Measurements from ENCODE around the gene CTU2. TPM values are rescaled to one million over a fixed set of nuclear protein-coding genes. Genes with fewer than 3 reads are reported as not detected.

Gene CTU2
- total RNA-seq, 3 donors from 2014 or later: 7.3 to 8.2 (median 7.8) TPM

- Histone ChIP-seq H3K4me1 (peaks cover 7% of the 10 kb centered on the region in 2 donors), H3K9me3 (no peaks in the 10 kb centered on the region), H3K27ac (peak overlapping the region; percentile 25 to 79), H3K4me3 (peak overlapping the region in 2 of 3 donors; percentile 11 to 39), H3K27me3 (no peaks in the 10 kb centered on the region), H3K36me3 (no peaks in the 10 kb centered on the region)
- DNase-seq (ENCODE audit: low spot score in 2 of 2): no peak
- TF ChIP-seq POLR2AphosphoS5 (IDR thresholded peaks at IDR 0.05) (no peak), CTCF (IDR thresholded peaks at IDR 0.05) (no peak), POLR2A (IDR thresholded peaks at IDR 0.05) (no peak)
- intact Hi-C loops (cut with DNase I; ENCODE audit: low total_unique reads): loop anchor here (10.0 kb wide), 1 partner anchor 713 kb away; no protein-coding TSS in a partner anchor
Observed at GRCh38 chr16:88701581-88702370, 4.5 kb upstream of the CTU2 start.

GRCh38 chr16:88702371-88703210, 3.7 kb upstream of the CTU2 start:
- peak overlapping the region in 1 of 2 donors; percentile 79 for H3K27ac ChIP-seq
- DNase-seq (ENCODE audit: low spot score in 2 of 2): no peak
- TF ChIP-seq CTCF (IDR thresholded peaks at IDR 0.05): no peak
- TF ChIP-seq POLR2AphosphoS5 (IDR thresholded peaks at IDR 0.05): no peak
- TF ChIP-seq POLR2A (IDR thresholded peaks at IDR 0.05): no peak
- intact Hi-C loops (cut with DNase I; ENCODE audit: low total_unique reads): loop anchor here (10.0 kb wide), 1 partner anchor 712 kb away; no protein-coding TSS in a partner anchor
- H3K9me3 ChIP-seq: no peaks in the 10 kb centered on the region
- H3K4me3 ChIP-seq: peak overlapping the region in 2 of 3 donors; percentile 7 to 41
- peaks cover 13 to 14% of the 10 kb centered on the region in 2 donors for H3K4me1 ChIP-seq
- no peaks in the 10 kb centered on the region for H3K36me3 ChIP-seq
- H3K27me3 ChIP-seq: no peaks in the 10 kb centered on the region

GRCh38 chr16:88703486-88704309, 2.6 kb upstream of the CTU2 start:
- intact Hi-C loops (cut with DNase I; ENCODE audit: low total_unique reads): loop anchor here (10.0 kb wide), 1 partner anchor 711 kb away; no protein-coding TSS in a partner anchor
- H3K4me1 ChIP-seq: peaks cover 13 to 14% of the 10 kb centered on the region in 2 donors
- H3K36me3 ChIP-seq: no peaks in the 10 kb centered on the region
- H3K9me3 ChIP-seq: no peaks in the 10 kb centered on the region
- peak overlapping the region in 1 of 2 donors; percentile 69 for H3K27ac ChIP-seq
- peak in 1 of 2 donors; percentile 37 for DNase-seq (ENCODE audit: low spot score in 2 of 2)
- peak overlapping the region in 2 of 3 donors; percentile 7 to 41 for H3K4me3 ChIP-seq
- no peaks in the 10 kb centered on the region for H3K27me3 ChIP-seq
- no peak for TF ChIP-seq CTCF (IDR thresholded peaks at IDR 0.05)
- TF ChIP-seq POLR2AphosphoS5 (IDR thresholded peaks at IDR 0.05): no peak
- no peak for TF ChIP-seq POLR2A (IDR thresholded peaks at IDR 0.05)

- intact Hi-C loops (cut with DNase I; ENCODE audit: low total_unique reads): loop anchor here (10.0 kb wide), 1 partner anchor 710 kb away; no protein-coding TSS in a partner anchor
- no peaks in the 10 kb centered on the region for H3K9me3 ChIP-seq
- H3K27ac ChIP-seq: peak overlapping the region; percentile 86 to 87
- peak overlapping the region; percentile 91 to 99 (median 99) for H3K4me3 ChIP-seq
- no peaks in the 10 kb centered on the region for H3K36me3 ChIP-seq
- no peak for TF ChIP-seq POLR2AphosphoS5 (IDR thresholded peaks at IDR 0.05)
- H3K4me1 ChIP-seq: peaks cover 13 to 14% of the 10 kb centered on the region in 2 donors
- DNase-seq (ENCODE audit: low spot score in 2 of 2): no peak
- H3K27me3 ChIP-seq: no peaks in the 10 kb centered on the region
Observed at GRCh38 chr16:88705076-88705684, 1.1 kb upstream of the CTU2 start.

Measured in breast epithelium (tissue), 4 donors.